ENCODE results near the gene CIDEB. TPM values are rescaled to one million over a fixed set of nuclear protein-coding genes. Genes with fewer than 3 reads are reported as not detected.
A peak's percentile ranks its signal among the peaks of the same experiment; 100 is the strongest.

The CIDEB gene
- total and polyA plus RNA-seq, 2 of the 13 experiments (the other 11 are each of a cell fraction or from before 2014, with no cell fraction given): 35.8 to 110 TPM

DNA sequence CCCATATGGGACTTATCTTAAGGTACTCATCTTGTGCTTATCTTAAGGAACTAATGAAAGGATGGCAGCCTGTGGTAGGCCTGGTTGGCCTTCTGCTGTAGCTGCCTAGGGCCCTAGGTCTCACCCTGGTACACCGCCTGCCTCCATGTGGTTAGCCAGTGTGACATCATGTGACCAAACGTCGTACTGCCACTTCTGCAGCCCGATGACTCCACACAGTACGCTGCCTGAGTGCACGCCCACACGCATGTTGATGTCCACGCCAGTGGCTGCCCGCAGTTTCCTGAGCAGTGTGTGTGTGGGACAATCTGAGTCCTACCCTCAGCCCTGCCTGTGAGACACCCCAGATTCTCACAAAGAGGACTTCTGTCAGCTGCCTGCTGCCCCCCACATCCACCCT is 22.0 kb upstream of the CIDEB start:
- CTCF ChIA-PET (ENCODE audit: low intra/inter-chr PET ratio, low total read pairs): interaction anchor here (10.2 kb wide), 1 partner anchor 104 kb away, joined by 235 read pairs; the partner anchor contains the start of genes CBLN3 and KHNYN
- TF ChIP-seq ZNF747 (CRISPR knock-in tag; IDR thresholded peaks at IDR 0.05; ENCODE audit: borderline replicate concordance) (no peak), ARNT2 (CRISPR knock-in tag; IDR thresholded peaks at IDR 0.05; ENCODE audit: low read depth) (no peak), ZNF577 (CRISPR knock-in tag; IDR thresholded peaks at IDR 0.05; ENCODE audit: borderline replicate concordance, low read depth) (no peak), ZNF263 (CRISPR knock-in tag; IDR thresholded peaks at IDR 0.05) (no peak), ADNP (CRISPR knock-in tag; IDR thresholded peaks at IDR 0.05) (no peak), EED (CRISPR knock-in tag; IDR thresholded peaks at IDR 0.05) (0 out of 2 replicates have a peak, but pooled peaks have one; percentile 44), POGZ (CRISPR knock-in tag; IDR thresholded peaks at IDR 0.05) (no peak), ZNF709 (CRISPR knock-in tag; IDR thresholded peaks at IDR 0.05) (0 out of 2 replicates have a peak, but pooled peaks have one; percentile 15), TSC22D2 (CRISPR knock-in tag; IDR thresholded peaks at IDR 0.05; ENCODE audit: borderline replicate concordance) (no peak), ZNF563 (CRISPR knock-in tag; IDR thresholded peaks at IDR 0.05) (peak; percentile 24; the same call in 1 of the 2 replicates), ZNF558 (CRISPR knock-in tag; IDR thresholded peaks at IDR 0.05; ENCODE audit: borderline replicate concordance) (no peak), ZNF790 (CRISPR knock-in tag; IDR thresholded peaks at IDR 0.05; ENCODE audit: borderline replicate concordance) (no peak), ZNF20 (CRISPR knock-in tag; IDR thresholded peaks at IDR 0.05) (no peak), ZNF768 (CRISPR knock-in tag; IDR thresholded peaks at IDR 0.05) (0 out of 2 replicates have a peak, but pooled peaks have one; percentile 27), JUNB (CRISPR knock-in tag; IDR thresholded peaks at IDR 0.05; ENCODE audit: borderline replicate concordance) (no peak)
- TF ChIP-seq, protein P1, sequence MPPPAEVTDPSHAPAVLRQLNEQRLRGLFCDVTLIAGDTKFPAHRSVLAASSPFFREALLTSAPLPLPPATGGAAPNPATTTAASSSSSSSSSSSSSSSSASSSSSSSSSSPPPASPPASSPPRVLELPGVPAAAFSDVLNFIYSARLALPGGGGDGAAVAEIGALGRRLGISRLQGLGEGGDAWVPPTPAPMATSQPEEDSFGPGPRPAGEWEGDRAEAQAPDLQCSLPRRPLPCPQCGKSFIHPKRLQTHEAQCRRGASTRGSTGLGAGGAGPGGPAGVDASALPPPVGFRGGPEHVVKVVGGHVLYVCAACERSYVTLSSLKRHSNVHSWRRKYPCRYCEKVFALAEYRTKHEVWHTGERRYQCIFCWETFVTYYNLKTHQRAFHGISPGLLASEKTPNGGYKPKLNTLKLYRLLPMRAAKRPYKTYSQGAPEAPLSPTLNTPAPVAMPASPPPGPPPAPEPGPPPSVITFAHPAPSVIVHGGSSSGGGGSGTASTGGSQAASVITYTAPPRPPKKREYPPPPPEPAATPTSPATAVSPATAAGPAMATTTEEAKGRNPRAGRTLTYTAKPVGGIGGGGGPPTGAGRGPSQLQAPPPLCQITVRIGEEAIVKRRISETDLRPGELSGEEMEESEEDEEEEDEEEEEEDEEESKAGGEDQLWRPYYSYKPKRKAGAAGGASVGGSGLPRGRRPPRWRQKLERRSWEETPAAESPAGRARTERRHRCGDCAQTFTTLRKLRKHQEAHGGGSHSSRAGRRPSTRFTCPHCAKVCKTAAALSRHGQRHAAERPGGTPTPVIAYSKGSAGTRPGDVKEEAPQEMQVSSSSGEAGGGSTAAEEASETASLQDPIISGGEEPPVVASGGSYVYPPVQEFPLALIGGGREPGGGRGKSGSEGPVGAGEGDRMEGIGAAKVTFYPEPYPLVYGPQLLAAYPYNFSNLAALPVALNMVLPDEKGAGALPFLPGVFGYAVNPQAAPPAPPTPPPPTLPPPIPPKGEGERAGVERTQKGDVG (CRISPR knock-in tag; IDR thresholded peaks at IDR 0.05; ENCODE audit: borderline replicate concordance): no peak
- TF ChIP-seq, protein P2, sequence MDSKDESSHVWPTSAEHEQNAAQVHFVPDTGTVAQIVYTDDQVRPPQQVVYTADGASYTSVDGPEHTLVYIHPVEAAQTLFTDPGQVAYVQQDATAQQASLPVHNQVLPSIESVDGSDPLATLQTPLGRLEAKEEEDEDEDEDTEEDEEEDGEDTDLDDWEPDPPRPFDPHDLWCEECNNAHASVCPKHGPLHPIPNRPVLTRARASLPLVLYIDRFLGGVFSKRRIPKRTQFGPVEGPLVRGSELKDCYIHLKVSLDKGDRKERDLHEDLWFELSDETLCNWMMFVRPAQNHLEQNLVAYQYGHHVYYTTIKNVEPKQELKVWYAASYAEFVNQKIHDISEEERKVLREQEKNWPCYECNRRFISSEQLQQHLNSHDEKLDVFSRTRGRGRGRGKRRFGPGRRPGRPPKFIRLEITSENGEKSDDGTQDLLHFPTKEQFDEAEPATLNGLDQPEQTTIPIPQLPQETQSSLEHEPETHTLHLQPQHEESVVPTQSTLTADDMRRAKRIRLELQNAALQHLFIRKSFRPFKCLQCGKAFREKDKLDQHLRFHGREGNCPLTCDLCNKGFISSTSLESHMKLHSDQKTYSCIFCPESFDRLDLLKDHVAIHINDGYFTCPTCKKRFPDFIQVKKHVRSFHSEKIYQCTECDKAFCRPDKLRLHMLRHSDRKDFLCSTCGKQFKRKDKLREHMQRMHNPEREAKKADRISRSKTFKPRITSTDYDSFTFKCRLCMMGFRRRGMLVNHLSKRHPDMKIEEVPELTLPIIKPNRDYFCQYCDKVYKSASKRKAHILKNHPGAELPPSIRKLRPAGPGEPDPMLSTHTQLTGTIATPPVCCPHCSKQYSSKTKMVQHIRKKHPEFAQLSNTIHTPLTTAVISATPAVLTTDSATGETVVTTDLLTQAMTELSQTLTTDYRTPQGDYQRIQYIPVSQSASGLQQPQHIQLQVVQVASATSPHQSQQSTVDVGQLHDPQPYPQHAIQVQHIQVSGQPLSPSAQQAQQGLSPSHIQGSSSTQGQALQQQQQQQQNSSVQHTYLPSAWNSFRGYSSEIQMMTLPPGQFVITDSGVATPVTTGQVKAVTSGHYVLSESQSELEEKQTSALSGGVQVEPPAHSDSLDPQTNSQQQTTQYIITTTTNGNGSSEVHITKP (CRISPR knock-in tag; IDR thresholded peaks at IDR 0.05; ENCODE audit: low read depth): no peak

More for the DNA sequence above, 22.0 kb upstream of the CIDEB start:
- no peak overlapping the region for H2AFZ ChIP-seq (ENCODE audit: low read length)
- FAIRE-seq: no peak
- ATAC-seq: no peak
- H3K4me3 ChIP-seq (replicated peaks in 1 of 3; ENCODE audit: insufficient read depth in 1 of 3, low read depth in 2 of 3, low read length in 3 of 3): no peak overlapping the region
- in situ Hi-C loops (cut with HindIII; ENCODE audit: extremely low pct_ligation_motif_present, low pct_unique_long_range_greater_than_20kb) (loop anchor here (5.0 kb wide), 1 partner anchor 103 kb away; no protein-coding TSS in a partner anchor), intact Hi-C loops (cut with micrococcal nuclease; ENCODE audit: unreplicated experiment) (loop anchor here (5.0 kb wide), 1 partner anchor 1562 kb away; the partner anchor contains the start of gene OXA1L)
- no peak for DNase-seq (ENCODE audit: low spot score)
- BruUV-seq (replicated peaks): no TSS peak
- no peak overlapping the region for H3K27ac ChIP-seq (ENCODE audit: extremely low read length, insufficient read depth, low read length)
- no peak overlapping the region for H3K4me2 ChIP-seq (ENCODE audit: low read depth, low read length)
- H3K9ac ChIP-seq (ENCODE audit: insufficient read depth, low read depth, low read length): no peak overlapping the region
- no peaks in the 10 kb centered on the region for H4K20me1 ChIP-seq (ENCODE audit: insufficient read depth, low read length)
- H3K4me1 ChIP-seq (ENCODE audit: insufficient read depth, low read length): peaks cover 31% of the 10 kb centered on the region
- peaks cover 32 to 82% of the 10 kb centered on the region in 2 experiments for H3K27me3 ChIP-seq (ENCODE audit: control insufficient read depth in 1 of 2, insufficient read depth in 2 of 2, low read length in 2 of 2)
- no peaks in the 10 kb centered on the region for H3K9me3 ChIP-seq (ENCODE audit: low read length)
- no peaks in the 10 kb centered on the region for H3K36me3 ChIP-seq (replicated peaks in 1 of 2; ENCODE audit: control insufficient read depth in 1 of 2, insufficient read depth in 2 of 2, low read length in 2 of 2)
- POLR2A ChIA-PET: interaction anchor here (0.9 to 3.1 kb wide), 5 partner anchors 87 to 134 kb away, joined by 3 to 14 read pairs (median 4); partner anchors contain the start of genes CBLN3, KHNYN, TINF2 and TM9SF1
- 50% methylated on average over 9 of the region's 9 CpGs for WGBS (ENCODE audit: low lambda C conversion rate)
- H3K79me2 ChIP-seq (ENCODE audit: insufficient read depth, low read length): no peaks in the 10 kb centered on the region

All from HepG2 (cell line).